IMR-90 (cell line): ENCODE data around the gene RNF144B. TPM values are rescaled to one million over a fixed set of nuclear protein-coding genes. Genes with fewer than 3 reads are reported as not detected.
A peak's percentile ranks its signal among the peaks of the same experiment; 100 is the strongest.

Experiments
- ATAC-seq: fragments of 200-7000 bp; cut with Tn5 transposase; 2 replicates; pipeline ENCODE4 v1.9.1; 2020; ENCODE audit warnings: low read depth, mild to moderate bottlenecking, moderate library complexity
- BruUV-seq: library from RNA; stranded (reverse); fragments of 400-500 nt; replicated peaks from 2 replicates; lab custom pipeline; 2021; lab: Mats Ljungman, UMichigan
- CTCF ChIA-PET: fragments of 300-600 bp; formaldehyde crosslinking; extraction: SDS; loops from one replicate; lab custom pipeline; 2021; ENCODE audit warnings: antibody characterized with exemption; lab: Yijun Ruan, JAX
- POLR2A ChIA-PET: fragments of 300-600 bp; sonication (Branson Sonifier 250); formaldehyde crosslinking; loops from one replicate; lab custom pipeline; 2022; ENCODE audit warnings: antibody characterized with exemption; ENCODE audit not compliant: unreplicated experiment; lab: Charles Lee
- DNase-seq: peaks from one replicate; pipeline ENCODE4 v3.0.0; 2013
- H2AFZ ChIP-seq: replicated peaks from 2 replicates; pipeline ENCODE3; 2013; ENCODE audit warnings: low read length, mild to moderate bottlenecking; ENCODE audit not compliant: poor library complexity
- H2AK5ac ChIP-seq: 2 replicates; pipeline ENCODE4 v1.6.1; 2013; ENCODE audit warnings: low read depth, low read length, inconsistent platforms
- H2AK9ac ChIP-seq: replicated peaks from 2 replicates; pipeline ENCODE3; 2013; ENCODE audit warnings: mild to moderate bottlenecking, low read depth, low read length, moderate library complexity; ENCODE audit not compliant: poor library complexity
- H2BK120ac ChIP-seq: 2 replicates; pipeline ENCODE4 v1.6.1; 2013; ENCODE audit warnings: low read depth, low read length, inconsistent platforms
- H2BK15ac ChIP-seq: 3 replicates; pipeline ENCODE4 v1.6.1; 2013; ENCODE audit warnings: low read depth, low read length, inconsistent platforms
- H2BK20ac ChIP-seq: 2 replicates; pipeline ENCODE4 v1.6.1; 2013; ENCODE audit warnings: low read depth, mild to moderate bottlenecking, inconsistent platforms, low read length, moderate library complexity
- H2BK5ac ChIP-seq: 2 replicates; pipeline ENCODE4 v1.6.1; 2013; ENCODE audit warnings: mild to moderate bottlenecking, low read depth, low read length, inconsistent platforms; ENCODE audit not compliant: poor library complexity, severe bottlenecking
- H3K14ac ChIP-seq: replicated peaks from 2 replicates; pipeline ENCODE4 v1.6.1; 2013; ENCODE audit warnings: low read depth, low read length, inconsistent platforms
- H3K18ac ChIP-seq: 2 replicates; pipeline ENCODE4 v1.6.1; 2013; ENCODE audit warnings: low read depth, low read length, control low read depth
- H3K23ac ChIP-seq: 2 replicates; pipeline ENCODE4 v1.6.1; 2013; ENCODE audit warnings: low read depth, low read length, inconsistent platforms
- H3K27ac ChIP-seq: 2 replicates; pipeline ENCODE4 v1.5.1; 2013; ENCODE audit warnings: mild to moderate bottlenecking, control low read depth, low read length; ENCODE audit not compliant: insufficient read depth
- H3K27me3 ChIP-seq: 2 replicates; pipeline ENCODE4 v1.6.1; 2013; ENCODE audit warnings: low read length; ENCODE audit not compliant: control insufficient read depth, insufficient read depth
- H3K36me3 ChIP-seq: 2 replicates; pipeline ENCODE4 v1.6.1; 2013; ENCODE audit warnings: low read length, mixed read lengths; ENCODE audit not compliant: control insufficient read depth, insufficient read depth
- H3K4ac ChIP-seq: 2 replicates; pipeline ENCODE4 v1.6.1; 2013; ENCODE audit warnings: low read depth, low read length, inconsistent platforms
- H3K4me1 ChIP-seq: 2 replicates; pipeline ENCODE4 v1.6.1; 2013; ENCODE audit warnings: low read length, mixed read lengths; ENCODE audit not compliant: control insufficient read depth, insufficient read depth
- H3K4me2 ChIP-seq: 2 replicates; pipeline ENCODE4 v1.6.1; 2013; ENCODE audit warnings: low read depth, mild to moderate bottlenecking, control low read depth, low read length, moderate library complexity
- H3K4me3 ChIP-seq: 2 replicates; pipeline ENCODE4 v1.5.1; 2013; ENCODE audit warnings: low read depth, mild to moderate bottlenecking, control low read depth, low read length, moderate library complexity; ENCODE audit not compliant: insufficient read depth
- H3K56ac ChIP-seq: 2 replicates; pipeline ENCODE4 v1.6.1; 2013; ENCODE audit warnings: low read length, inconsistent platforms; ENCODE audit not compliant: insufficient read depth; ENCODE audit errors: extremely low read depth
- H3K79me1 ChIP-seq, 2 experiments: 2 replicates each; pipeline ENCODE4 v1.6.1; 2013; ENCODE audit warnings: low read length in 2 of 2, inconsistent platforms in 1 of 2, low read depth in 1 of 2
- H3K9ac ChIP-seq: 2 replicates; pipeline ENCODE4 v1.6.1; 2013; ENCODE audit warnings: low read depth, low read length, control low read depth
- H3K9me1 ChIP-seq: 2 replicates; pipeline ENCODE4 v1.6.1; 2013; ENCODE audit warnings: low read length, inconsistent platforms; ENCODE audit not compliant: insufficient read depth
- H3K9me3 ChIP-seq: 2 replicates; pipeline ENCODE4 v1.6.1; 2013; ENCODE audit warnings: low read length; ENCODE audit not compliant: control insufficient read depth, insufficient read depth
- H4K20me1 ChIP-seq: 2 replicates; pipeline ENCODE4 v1.6.1; 2013; ENCODE audit warnings: low read length, inconsistent platforms; ENCODE audit not compliant: insufficient read depth
- H4K5ac ChIP-seq: 2 replicates; pipeline ENCODE4 v1.6.1; 2013; ENCODE audit warnings: mild to moderate bottlenecking, low read depth, low read length, control low read depth
- H4K8ac ChIP-seq, 2 experiments: 2 replicates each; pipeline ENCODE4 v1.6.1; 2013; ENCODE audit warnings: low read depth in 2 of 2, low read length in 2 of 2, control low read depth in 1 of 2, inconsistent platforms in 1 of 2
- H4K91ac ChIP-seq: 2 replicates; pipeline ENCODE4 v1.6.1; 2013; ENCODE audit warnings: low read depth, low read length, inconsistent platforms; ENCODE audit not compliant: insufficient read depth
- FOS ChIP-seq: fragments of 150-350 bp; IDR thresholded peaks from 2 replicates; pipeline ENCODE4 v1.6.1; 2016; ENCODE audit warnings: low read depth, low read length
- POLR2A ChIP-seq: IDR thresholded peaks from 2 replicates; pipeline ENCODE4 v1.6.1; 2012; ENCODE audit warnings: mild to moderate bottlenecking, low read depth, low read length
- RFX5 ChIP-seq: IDR thresholded peaks from 2 replicates; pipeline ENCODE4 v1.8.0; 2012; ENCODE audit warnings: low read depth, mild to moderate bottlenecking, low read length, moderate library complexity
- WGBS, 2 experiments: methylation state at CpG; one replicate each; pipeline versions ENCODE4 v1.1.5 to v1.1.7; 2013; ENCODE audit warnings: missing lambda C conversion rate in 2 of 2; ENCODE audit not compliant: insufficient read length in 1 of 2; ENCODE audit errors: extremely low coverage in 2 of 2; 5-methylcytosine and 5-hydroxymethylcytosine counted together
- dilution Hi-C: fragments of 300-500 bp; cut with HindIII; formaldehyde crosslinking; loops from one replicate; pipeline ENCODE4 v1.14.3; 2018; ENCODE audit warnings: low sequenced_read_pairs; ENCODE audit not compliant: unreplicated experiment
- in situ Hi-C: fragments of 300-500 bp; cut with MboI; formaldehyde crosslinking; loops from 3 replicates; pipeline ENCODE4 v1.14.3; 2019; ENCODE audit warnings: low sequenced_read_pairs, inconsistent platforms, mixed read lengths
- intact Hi-C: fragments of 100-400 bp; cut with micrococcal nuclease; formaldehyde crosslinking; loops from 2 replicates; pipeline ENCODE4 v1.10.0; 2022
- polyA plus RNA-seq, 3 experiments: library from polyadenylated mRNA; depleted of rRNA; stranded (reverse); fragments of >200 nt; gene quantifications; 2 replicates each; pipeline ENCODE4 v1.2.3, GENCODE V29; 2012; ENCODE audit warnings: low replicate concordance in 1 of 3
- total RNA-seq: library from RNA; depleted of rRNA; stranded (reverse); fragments of >200 nt; gene quantifications from 2 replicates; pipeline ENCODE4 v1.2.3, GENCODE V29; 2012

The RNF144B gene
- total and polyA plus RNA-seq, 2 of the 4 experiments (the other 2 are of a cell fraction): 0.44 to 2.7 TPM

- H3K4ac ChIP-seq: no peak overlapping the region
- CTCF ChIA-PET: interaction anchor here (0.5 to 0.6 kb wide), 2 partner anchors 151 to 330 kb away, joined by 3 to 5 read pairs; no protein-coding TSS in a partner anchor
- DNase-seq (peak; percentile 57), ATAC-seq (peak; percentile 29)
- H3K56ac ChIP-seq: no peak overlapping the region
- H3K23ac ChIP-seq: no peak overlapping the region
- peaks cover 2% of the 10 kb centered on the region; the same call in 1 of the 2 replicates for H3K27me3 ChIP-seq
- H3K14ac ChIP-seq: no peak overlapping the region
- no peak for TF ChIP-seq POLR2A
- 0 out of 2 replicates have a peak, but pooled peaks have one; percentile 25 for TF ChIP-seq FOS
- TF ChIP-seq RFX5: no peak
- no peaks in the 10 kb centered on the region; the same call in 1 of the 2 replicates for H3K4me1 ChIP-seq
- H4K20me1 ChIP-seq: no peaks in the 10 kb centered on the region
- H2AK5ac ChIP-seq: peak overlapping the region; percentile 0; the same call in 1 of the 2 replicates
- WGBS, 2 experiments: no CpG with 5 or more reads among the region's 5 CpGs
- H3K4me3 ChIP-seq: no peak overlapping the region
- H2BK20ac ChIP-seq: 0 out of 2 replicates have a peak overlapping the region, but pooled peaks have one; percentile 9
- H2AK9ac ChIP-seq: no peak overlapping the region
- POLR2A ChIA-PET: no interaction called here
- H3K79me1 ChIP-seq: no peaks in the 10 kb centered on the region
- H2BK15ac ChIP-seq: no peak overlapping the region
- in situ Hi-C loops (no loop called here), intact Hi-C loops (no loop called here), dilution Hi-C loops (no loop called here)
- H4K5ac ChIP-seq: no peak overlapping the region
- H3K27ac ChIP-seq: no peak overlapping the region
- H4K91ac ChIP-seq: no peak overlapping the region
- H2BK120ac ChIP-seq: no peak overlapping the region
- no peak overlapping the region for H2BK5ac ChIP-seq
- no peak overlapping the region for H4K8ac ChIP-seq
- H3K9me1 ChIP-seq: no peaks in the 10 kb centered on the region
- no peak overlapping the region for H3K4me2 ChIP-seq
- H3K9ac ChIP-seq: no peak overlapping the region
- no peaks in the 10 kb centered on the region for H3K36me3 ChIP-seq
- no peak overlapping the region for H3K18ac ChIP-seq
- H2AFZ ChIP-seq: no peak overlapping the region
- no peaks in the 10 kb centered on the region for H3K9me3 ChIP-seq
- no TSS peak for BruUV-seq
Measured at GRCh38 chr6:18488526-18489270, 101.5 kb downstream of the RNF144B start.
